Measurements from ENCODE around the gene KIF26B.

- TF ChIP-seq, protein P1, sequence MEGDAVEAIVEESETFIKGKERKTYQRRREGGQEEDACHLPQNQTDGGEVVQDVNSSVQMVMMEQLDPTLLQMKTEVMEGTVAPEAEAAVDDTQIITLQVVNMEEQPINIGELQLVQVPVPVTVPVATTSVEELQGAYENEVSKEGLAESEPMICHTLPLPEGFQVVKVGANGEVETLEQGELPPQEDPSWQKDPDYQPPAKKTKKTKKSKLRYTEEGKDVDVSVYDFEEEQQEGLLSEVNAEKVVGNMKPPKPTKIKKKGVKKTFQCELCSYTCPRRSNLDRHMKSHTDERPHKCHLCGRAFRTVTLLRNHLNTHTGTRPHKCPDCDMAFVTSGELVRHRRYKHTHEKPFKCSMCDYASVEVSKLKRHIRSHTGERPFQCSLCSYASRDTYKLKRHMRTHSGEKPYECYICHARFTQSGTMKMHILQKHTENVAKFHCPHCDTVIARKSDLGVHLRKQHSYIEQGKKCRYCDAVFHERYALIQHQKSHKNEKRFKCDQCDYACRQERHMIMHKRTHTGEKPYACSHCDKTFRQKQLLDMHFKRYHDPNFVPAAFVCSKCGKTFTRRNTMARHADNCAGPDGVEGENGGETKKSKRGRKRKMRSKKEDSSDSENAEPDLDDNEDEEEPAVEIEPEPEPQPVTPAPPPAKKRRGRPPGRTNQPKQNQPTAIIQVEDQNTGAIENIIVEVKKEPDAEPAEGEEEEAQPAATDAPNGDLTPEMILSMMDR (IDR thresholded peaks at IDR 0.05) = no peak
- TF ChIP-seq POLR2A (IDR thresholded peaks at IDR 0.05) (no peak), EP300 (IDR thresholded peaks at IDR 0.05) (no peak)
These were observed 79.7 kb downstream of the KIF26B start for GRCh38 chr1:245234217-245235081.

Data from tibial nerve (tissue), 4 donors.